SK-N-SH (cell line): ENCODE data around the gene TRIOBP.

Experiments
- EZH2phosphoT487 ChIP-seq: fragments of 200-600 bp; sonication (generic); IDR thresholded peaks from 2 replicates; pipeline ENCODE4 v1.6.1; 2017; ENCODE audit warnings: low read depth, mixed run types, mild to moderate bottlenecking, antibody characterized with exemption, moderate library complexity, borderline replicate concordance
- TEAD4 ChIP-seq: IDR thresholded peaks from 2 replicates; pipeline ENCODE4 v1.4.0; 2012; ENCODE audit warnings: mild to moderate bottlenecking, borderline replicate concordance; ENCODE audit not compliant: insufficient read depth
- TF ChIP-seq, protein P1 (sequence below): IDR thresholded peaks from 2 replicates; pipeline ENCODE4 v1.4.0; 2012; ENCODE audit warnings: low read depth, borderline replicate concordance

DNA sequence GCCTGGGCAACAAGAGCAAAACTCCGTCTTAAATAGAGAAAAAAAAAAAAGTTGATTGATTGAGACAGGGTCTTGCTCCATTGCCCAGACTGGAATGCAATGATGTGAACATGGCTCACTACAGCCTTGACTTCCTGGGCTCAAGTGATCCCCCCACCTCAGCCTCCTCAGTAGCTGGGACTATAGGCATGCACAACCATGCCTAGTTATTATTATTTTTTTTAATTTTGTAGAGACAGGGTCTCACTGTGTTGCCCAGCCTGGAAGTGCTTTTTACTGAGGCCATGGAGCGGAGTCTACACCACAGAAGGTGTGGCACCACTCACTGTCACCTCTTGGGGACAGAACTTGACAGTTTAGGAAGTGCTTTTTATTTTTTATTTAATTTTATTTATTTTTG, 17.8 kb downstream of the TRIOBP start:
- TF ChIP-seq, protein P1, sequence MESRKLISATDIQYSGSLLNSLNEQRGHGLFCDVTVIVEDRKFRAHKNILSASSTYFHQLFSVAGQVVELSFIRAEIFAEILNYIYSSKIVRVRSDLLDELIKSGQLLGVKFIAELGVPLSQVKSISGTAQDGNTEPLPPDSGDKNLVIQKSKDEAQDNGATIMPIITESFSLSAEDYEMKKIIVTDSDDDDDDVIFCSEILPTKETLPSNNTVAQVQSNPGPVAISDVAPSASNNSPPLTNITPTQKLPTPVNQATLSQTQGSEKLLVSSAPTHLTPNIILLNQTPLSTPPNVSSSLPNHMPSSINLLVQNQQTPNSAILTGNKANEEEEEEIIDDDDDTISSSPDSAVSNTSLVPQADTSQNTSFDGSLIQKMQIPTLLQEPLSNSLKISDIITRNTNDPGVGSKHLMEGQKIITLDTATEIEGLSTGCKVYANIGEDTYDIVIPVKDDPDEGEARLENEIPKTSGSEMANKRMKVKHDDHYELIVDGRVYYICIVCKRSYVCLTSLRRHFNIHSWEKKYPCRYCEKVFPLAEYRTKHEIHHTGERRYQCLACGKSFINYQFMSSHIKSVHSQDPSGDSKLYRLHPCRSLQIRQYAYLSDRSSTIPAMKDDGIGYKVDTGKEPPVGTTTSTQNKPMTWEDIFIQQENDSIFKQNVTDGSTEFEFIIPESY = no peak
- TF ChIP-seq TEAD4 (no peak), EZH2phosphoT487 (no peak)
